SK-N-MC (cell line): Measurements from ENCODE around the gene CLIC6.

Experiments used
- EZH2 ChIP-seq: fragments of 200-600 bp; sonication (generic); IDR thresholded peaks from one replicate; pipeline ENCODE4 v1.6.1; 2017; ENCODE audit warnings: antibody characterized with exemption
- FOXP2 ChIP-seq: optimal IDR thresholded peaks from 2 replicates; pipeline ENCODE3; 2011; ENCODE audit warnings: mild to moderate bottlenecking, moderate library complexity; ENCODE audit not compliant: insufficient read depth; ENCODE audit errors: extremely low read length, control extremely low read depth
- POLR2AphosphoS5 ChIP-seq: IDR thresholded peaks from 2 replicates; pipeline ENCODE4 v1.6.1; 2012; ENCODE audit warnings: mild to moderate bottlenecking, low read depth, low read length, borderline replicate concordance

- TF ChIP-seq EZH2 (no peak), POLR2AphosphoS5 (no peak), FOXP2 (no peak)
These were observed 98.1 kb downstream of the CLIC6 start for GRCh38 chr21:34766862-34767261.
